NOMO-1 (cell line): ENCODE data around the gene FUOM.
"Not testable (repeated sequence)": the region's sequence is repeated elsewhere in the genome, so short reads cannot be mapped to it uniquely, and the experiment has no call there.

Source experiments
- DNase-seq, 2 experiments: peaks; one replicate each; lab custom pipeline; 2025; ENCODE audit not compliant: unreplicated experiment in 2 of 2; lab: John Stamatoyannopoulos, UW

FUOM gene

GRCh38 chr10:133370030-133370786 lies 12.4 kb upstream of the FUOM start:
- DNase-seq = no peak

- no peak for DNase-seq
Measured at GRCh38 chr10:133368153-133368552, 10.3 kb upstream of the FUOM start.

GRCh38 chr10:133367461-133367860 lies 9.6 kb upstream of the FUOM start:
- not testable (repeated sequence) for DNase-seq

GRCh38 chr10:133366751-133367150 lies 8.9 kb upstream of the FUOM start:
- no peak for DNase-seq

GRCh38 chr10:133366130-133366478 lies 8.3 kb upstream of the FUOM start:
- DNase-seq = no peak

- DNase-seq = no peak
Measured at GRCh38 chr10:133365461-133366129, 7.8 kb upstream of the FUOM start.

- DNase-seq = no peak
Measured at GRCh38 chr10:133364645-133365431, 7.0 kb upstream of the FUOM start.

- no peak for DNase-seq
Measured at GRCh38 chr10:133362846-133363245, 5.0 kb upstream of the FUOM start.

GRCh38 chr10:133361773-133362441 lies 4.1 kb upstream of the FUOM start:
- DNase-seq = no peak

- DNase-seq = no peak
Measured at GRCh38 chr10:133361227-133361626, 3.4 kb upstream of the FUOM start.

GRCh38 chr10:133359972-133360610 lies 2.3 kb upstream of the FUOM start:
- DNase-seq = no peak

- no peak for DNase-seq
Measured at GRCh38 chr10:133359554-133359971, 1.7 kb upstream of the FUOM start.

GRCh38 chr10:133358925-133359310 lies 1.1 kb upstream of the FUOM start:
- DNase-seq = no peak

GRCh38 chr10:133358162-133358924 lies 524 bp upstream of the FUOM start:
- no peak for DNase-seq

- DNase-seq = no peak
Measured at GRCh38 chr10:133356549-133357284, 1.1 kb downstream of the FUOM start.

GRCh38 chr10:133355991-133356390 lies 1.8 kb downstream of the FUOM start:
- no peak for DNase-seq

- DNase-seq = no peak
Measured at GRCh38 chr10:133355266-133355665, 2.6 kb downstream of the FUOM start.

- DNase-seq = no peak
Measured at GRCh38 chr10:133354672-133355240, 3.1 kb downstream of the FUOM start.
